GM15510 (cell line): ENCODE results near the gene LMBRD2.
A peak's percentile ranks its signal among the peaks of the same experiment; 100 is the strongest.

Source experiments
- POLR2A ChIP-seq: IDR thresholded peaks from 3 replicates; pipeline ENCODE4 v1.6.1; 2011; ENCODE audit warnings: borderline replicate concordance; ENCODE audit not compliant: insufficient read length; ENCODE audit errors: extremely low read depth

The LMBRD2 gene

DNA sequence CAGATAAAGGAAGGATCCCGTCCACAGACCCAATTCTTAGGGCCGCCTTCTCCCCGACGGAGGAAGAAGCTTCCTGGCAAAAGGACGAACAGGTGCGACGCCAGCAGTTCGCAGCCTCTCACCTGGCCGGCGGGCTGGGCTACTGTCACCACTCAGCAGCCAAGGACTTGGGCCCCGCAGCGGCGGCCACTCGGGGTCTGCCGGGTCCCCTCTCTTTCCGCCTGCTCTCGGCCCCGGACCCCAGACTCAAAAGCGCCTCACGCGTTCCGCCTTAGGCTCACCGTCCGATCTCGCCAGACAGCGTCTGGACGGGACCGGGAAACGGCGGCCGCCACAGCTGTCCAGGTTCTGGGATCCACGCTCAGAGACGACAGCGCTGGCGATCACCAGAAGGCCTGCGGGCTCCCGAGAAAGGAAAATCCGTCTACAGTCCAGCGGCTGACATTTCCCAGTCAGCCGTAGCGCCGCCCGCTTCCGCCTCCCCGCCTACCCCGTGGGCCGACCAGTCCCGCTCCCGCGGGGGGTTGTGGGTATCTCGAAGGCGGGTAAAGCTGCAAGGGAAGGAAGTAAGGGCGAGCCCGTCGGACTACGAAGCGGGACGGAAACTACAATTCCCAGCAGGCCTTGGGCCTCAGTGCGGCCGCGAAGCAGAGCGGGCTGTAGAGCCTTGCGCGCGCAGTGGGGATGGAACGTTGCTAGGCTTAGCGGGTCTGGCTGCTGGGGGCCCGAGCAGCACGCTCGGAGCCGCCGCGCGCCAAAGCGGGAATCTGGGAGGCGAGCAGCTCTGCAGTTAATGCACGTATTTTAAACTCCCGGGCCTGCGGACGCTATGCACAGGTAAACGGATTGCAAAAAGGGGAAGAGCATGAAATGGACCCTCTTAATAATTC, at the start of gene LMBRD2, which contains the start of gene SKP2:
Gene LMBRD2 (minus strand): TSS at position 454 of the 890 bp plus-strand sequence. CDS start 8,538 bp downstream, outside the sequence.
Gene SKP2 (plus strand): TSS at position 678 of the 890 bp plus-strand sequence. CDS start 152 bp downstream, at position 830.
- peak; percentile 86 for TF ChIP-seq POLR2A

DNA sequence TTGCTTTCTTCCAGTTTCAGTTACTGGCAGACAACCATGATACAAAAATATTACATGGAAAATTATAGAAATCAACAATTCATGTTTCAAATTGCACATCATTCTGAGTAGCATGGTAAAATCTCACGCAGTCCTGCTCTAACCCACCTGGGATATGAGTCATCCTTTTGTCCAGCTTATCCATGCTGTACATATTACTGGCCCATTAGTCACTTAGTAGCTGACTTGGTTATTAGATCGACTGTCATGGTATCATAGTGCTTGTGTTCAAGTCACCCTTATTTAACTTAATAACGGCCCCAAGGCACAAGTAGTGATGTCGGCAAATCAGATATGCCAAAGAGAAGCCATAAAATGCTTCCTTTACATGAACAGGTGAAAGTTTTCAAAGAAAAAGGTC, 48.8 kb upstream of the LMBRD2 start:
- TF ChIP-seq POLR2A = no peak

DNA sequence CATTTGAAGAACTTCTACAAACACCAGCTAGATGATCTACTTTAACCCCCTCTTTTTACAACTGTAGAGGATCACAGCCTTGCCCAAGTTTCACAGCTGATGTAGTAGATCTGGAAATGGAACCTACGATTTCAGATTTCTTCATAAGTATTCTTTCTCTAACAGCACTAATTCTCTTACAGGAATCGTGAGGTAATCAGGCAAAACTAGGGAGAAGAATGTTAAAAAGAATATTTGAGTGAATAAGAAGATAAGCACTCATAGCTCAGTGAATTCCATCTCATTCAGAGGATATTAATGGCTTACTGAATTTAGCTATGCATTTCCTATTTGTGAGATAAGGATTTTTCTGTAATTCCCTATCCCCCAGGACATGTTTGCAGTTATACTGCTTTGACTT, 47.9 kb upstream of the LMBRD2 start:
- no peak for TF ChIP-seq POLR2A

DNA sequence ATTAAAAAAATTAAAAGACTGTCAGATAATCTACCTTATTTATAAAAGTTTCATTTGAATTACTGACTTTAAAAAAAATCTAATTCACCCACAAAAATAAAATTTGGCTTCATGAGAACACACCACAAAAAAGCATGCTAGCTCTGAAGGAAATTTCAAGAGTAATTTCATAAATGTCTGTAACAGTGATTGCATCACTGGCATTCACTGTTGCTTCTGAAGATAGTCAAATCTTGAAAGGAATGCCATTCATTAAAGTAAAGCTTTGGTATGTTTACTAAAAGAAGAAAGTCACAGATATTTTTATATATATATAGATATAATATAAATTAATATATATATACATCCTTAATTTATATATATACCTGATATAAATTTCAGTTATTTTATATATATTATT, 46.6 kb upstream of the LMBRD2 start:
- TF ChIP-seq POLR2A = no peak

DNA sequence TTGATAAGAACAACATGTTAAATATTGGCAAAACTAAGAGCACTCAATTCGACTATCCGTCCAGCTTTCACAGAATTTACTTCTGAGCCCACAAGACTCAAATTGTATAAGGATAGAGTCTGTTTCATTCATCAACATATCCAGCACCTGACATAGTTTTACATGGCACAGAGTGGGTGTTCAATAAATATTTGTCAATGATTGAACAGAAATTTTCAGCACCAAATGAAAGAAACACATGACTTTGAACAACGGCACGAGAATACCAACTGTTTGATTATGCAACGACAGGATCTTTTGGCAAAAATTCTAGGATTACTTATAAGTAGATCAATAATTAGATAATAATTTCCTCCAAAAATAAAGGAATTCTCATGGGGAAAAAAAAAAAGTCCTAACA, 42.1 kb upstream of the LMBRD2 start:
- TF ChIP-seq POLR2A = no peak

DNA sequence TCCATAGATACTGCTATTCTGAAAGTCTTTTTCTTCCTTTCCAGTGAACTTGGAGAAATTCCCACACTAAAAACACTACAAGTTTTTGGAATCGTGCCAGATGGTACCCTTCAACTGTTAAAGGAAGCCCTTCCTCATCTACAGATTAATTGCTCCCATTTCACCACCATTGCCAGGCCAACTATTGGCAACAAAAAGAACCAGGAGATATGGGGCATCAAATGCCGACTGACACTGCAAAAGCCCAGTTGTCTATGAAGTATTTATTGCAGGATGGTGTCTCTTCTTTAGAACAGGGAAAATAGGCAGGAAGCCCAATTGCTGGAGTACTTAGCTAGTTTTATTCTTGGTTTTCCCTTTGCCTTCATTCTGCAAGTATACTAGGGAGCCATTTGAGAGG, 30.1 kb upstream of the LMBRD2 start:
- no peak for TF ChIP-seq POLR2A

DNA sequence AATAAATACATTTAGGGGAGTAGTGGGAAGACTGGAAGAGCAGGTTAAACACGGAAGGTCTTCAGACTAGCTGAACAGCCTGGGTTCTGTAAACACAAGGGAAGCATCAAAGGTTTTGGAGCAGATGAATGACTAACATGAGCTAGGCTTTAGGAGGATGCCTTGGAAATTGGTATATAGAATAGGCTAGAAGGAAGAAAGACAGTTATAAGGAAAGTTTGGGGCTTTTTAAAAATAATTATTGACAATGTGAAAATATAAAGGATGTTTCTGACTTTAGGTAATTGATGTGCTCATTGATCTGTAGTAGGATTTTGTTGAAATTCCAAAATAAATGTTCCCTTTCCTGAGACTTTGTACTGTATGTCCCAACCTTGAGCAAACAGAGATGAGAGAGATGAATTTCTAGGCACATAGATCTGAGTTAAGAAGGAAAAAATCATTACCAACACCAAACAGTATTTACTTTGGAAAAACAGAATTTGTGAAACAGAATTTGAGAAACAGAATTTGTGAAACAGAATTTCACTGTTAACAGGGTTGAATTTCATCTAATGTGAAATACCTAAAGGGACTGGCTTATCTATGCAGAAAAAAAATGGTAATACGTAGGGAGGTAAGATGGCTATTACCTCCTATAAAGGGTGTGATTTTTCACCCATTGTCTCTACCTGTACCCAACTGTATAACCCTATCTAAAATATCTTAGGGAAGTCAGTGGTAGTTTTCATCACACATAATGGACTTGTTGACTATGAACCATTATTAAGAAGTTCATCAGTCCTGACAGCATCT, 29.1 kb upstream of the LMBRD2 start:
- TF ChIP-seq POLR2A = no peak

DNA sequence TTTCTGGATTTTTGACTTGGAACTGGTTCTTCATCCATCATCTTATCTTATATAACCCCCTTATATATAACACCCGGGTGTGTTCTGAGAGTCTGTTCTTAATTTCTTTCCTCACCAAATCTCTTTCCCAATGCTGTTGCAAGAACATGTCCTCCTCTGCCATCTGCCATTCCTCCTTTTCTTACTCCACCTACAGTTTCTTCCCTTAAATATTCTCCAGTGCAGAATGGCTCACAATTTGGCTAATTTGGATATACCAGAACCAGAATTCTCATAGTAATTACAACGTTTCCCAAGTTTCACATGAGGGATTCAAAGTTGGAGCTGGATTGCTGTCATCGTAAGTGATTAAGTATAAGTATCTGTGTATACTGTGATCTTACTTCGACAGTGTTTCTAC, 28.3 kb upstream of the LMBRD2 start:
- no peak for TF ChIP-seq POLR2A

DNA sequence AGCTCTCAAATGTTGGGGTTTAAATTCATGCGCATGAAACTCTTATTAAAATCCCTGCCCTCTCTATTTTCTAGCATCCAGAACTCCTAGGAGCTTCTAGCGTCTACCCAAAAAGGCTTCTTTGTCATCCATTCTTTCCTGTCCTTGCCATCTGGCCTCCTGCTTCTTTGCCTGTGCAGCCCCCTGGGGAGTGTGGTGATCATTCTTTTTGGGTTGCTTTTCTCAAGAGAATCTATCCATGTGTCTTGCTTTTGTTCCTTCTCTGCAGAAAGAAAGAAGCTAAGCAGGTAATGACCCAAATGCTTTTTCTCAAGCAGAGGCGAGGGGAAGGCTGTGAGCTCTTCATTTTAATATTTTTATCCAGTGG, 26.8 kb upstream of the LMBRD2 start:
- TF ChIP-seq POLR2A = no peak

DNA sequence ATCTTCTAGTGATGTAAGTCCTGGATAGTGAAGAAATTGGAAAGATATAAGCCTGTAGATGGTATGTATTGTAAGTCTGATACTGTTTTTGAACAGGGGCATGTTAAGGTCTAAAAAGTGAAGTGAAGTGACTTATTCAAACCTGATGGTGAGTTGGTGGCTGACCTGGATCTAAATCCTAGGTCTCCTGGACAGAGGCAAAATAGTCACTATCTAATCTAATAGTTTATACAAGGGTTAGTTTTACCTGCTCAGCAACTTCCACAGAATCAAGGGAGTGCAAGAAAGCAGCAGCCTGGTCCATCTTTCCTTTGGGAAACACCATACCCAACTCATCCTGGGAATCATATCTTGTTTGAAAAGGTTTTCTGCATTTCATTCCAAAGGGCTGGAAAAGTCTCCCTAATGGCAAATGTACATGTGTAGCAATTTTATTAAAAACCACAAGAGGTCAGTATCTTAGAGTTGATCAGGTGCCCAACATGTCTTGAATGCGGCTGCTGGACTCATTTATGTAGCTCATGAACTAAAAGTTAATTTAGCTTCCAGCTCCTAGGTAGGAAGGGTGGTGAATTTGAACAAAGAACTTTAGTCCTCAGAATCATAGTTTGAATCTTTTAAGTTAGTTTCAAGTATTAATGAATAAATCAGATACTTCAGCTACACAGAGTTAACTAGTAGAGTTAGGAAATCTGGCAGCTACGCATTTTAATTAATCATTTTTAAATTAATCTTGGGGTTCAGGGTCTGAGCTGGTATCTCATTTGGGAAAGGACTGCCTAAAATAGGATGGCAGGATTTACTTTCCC, 26.2 kb upstream of the LMBRD2 start:
- TF ChIP-seq POLR2A = no peak

DNA sequence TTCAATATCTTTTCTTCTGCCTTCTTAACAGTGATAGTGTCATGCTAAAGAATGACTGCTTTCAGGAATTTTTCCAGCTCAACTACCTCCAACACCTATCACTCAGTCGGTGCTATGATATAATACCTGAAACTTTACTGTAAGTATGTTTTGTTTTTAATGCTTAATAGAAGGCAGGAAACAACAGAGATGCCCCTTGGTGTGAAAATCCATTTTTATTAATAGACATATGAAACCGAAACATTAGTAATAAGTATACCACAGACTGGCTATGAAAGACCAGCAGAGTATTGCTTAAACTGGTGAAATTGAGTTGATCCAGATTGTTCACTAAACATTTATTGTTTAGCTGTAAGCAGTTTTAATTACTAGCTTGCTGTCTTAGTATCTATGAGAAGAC, 25.5 kb upstream of the LMBRD2 start:
- no peak for TF ChIP-seq POLR2A

DNA sequence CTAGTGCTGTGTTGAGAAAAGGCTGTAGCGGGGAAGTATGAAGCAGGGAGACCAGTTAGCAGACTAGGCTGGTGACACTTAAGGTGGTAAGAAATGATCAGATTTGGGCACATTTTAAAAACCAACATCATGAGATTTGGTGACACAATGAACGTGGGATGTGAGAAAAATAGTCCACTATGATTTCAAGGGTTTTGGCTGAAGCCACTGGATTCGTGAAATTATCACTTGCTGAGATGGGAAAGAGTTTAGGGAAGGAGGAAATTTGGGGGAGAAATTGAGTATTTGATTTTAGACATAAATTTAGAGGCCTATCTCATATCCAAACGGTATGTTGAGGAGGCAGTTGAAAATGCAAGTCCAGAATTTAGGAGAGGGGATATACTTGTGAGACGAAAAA, 23.4 kb upstream of the LMBRD2 start:
- TF ChIP-seq POLR2A = no peak

DNA sequence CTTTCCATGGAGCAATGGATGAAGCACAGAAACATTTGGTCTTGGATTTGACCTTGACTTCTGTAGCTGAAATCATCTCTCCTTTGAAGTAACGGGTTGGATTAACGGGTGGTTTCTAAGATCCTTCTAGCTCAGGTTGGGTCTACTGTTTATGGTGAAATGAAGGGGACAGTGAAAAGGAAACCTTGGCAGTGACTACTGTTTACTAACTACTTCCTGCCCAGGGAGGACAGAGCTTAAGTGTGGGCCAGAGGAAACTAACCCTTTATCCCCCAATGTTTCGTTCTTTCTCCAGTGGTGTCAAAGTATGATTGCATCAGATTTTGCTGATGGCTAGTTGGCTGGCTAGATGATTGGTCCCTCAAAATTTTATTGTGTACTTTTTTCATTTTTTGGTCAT, 22.4 kb upstream of the LMBRD2 start:
- no peak for TF ChIP-seq POLR2A

DNA sequence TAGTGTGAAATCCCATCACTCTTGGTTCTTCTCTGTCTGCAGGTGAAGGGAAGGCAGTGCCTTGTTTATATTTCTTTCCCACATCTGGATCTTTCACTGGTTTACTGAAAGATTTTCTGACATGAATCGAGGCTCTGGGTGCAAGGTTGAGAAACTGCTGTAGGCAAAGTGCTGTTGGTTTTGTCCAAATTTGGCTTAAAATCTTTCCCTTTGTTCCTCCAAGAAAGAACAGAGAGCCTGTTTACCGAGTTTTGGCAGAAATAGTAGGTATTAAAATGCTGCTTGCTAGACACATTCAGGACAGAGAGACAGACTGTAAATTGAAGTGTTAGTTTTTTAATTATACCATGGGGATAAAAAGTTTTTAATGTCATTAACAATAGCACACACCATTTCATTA, 21.7 kb upstream of the LMBRD2 start:
- no peak for TF ChIP-seq POLR2A

DNA sequence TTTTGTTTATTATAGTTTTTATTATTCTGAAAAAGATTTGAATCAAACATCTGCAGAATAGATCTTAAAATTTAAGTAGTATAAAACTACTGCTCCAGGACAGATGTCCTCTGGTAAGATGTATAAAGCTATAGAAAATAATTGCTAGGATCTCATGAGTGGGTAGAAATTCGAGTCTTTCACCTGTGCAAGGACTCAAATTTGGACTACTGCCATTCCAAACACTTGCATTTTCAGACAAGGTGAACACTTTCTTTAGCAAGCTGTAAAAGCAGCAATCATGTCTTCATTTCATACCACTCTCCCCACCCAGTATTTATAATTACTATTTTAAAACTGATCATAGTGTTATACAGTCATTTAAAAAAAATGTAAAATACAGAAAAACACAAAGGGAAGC, 20.9 kb upstream of the LMBRD2 start:
- no peak for TF ChIP-seq POLR2A

DNA sequence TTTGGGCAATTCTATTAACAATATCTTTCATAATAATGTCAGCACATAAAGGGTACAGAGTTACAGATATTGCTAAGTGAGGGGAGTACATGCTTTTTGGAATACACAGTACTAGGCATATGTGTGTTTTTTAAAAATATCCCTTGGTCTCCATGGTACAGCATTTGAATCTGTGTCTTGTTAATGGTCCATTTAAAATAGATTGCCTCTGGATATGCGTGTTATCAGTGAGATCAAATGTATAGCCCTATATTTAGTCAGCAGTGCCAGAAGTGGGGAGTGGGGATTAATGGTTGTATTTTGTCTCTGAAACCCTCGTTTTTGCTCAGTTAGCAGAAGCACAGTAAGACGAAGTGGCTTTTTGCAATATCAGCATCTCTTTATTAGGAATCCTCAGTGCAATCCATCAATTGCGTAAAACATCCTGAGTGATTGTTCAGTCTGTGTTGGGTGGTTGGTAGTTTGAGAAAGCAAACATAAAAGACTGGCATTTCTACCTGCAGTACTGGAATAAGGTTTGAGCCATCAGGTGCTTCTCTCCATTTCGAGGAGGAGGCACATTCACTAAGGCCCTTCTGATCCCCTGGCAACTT, 19.2 kb upstream of the LMBRD2 start:
- no peak for TF ChIP-seq POLR2A

DNA sequence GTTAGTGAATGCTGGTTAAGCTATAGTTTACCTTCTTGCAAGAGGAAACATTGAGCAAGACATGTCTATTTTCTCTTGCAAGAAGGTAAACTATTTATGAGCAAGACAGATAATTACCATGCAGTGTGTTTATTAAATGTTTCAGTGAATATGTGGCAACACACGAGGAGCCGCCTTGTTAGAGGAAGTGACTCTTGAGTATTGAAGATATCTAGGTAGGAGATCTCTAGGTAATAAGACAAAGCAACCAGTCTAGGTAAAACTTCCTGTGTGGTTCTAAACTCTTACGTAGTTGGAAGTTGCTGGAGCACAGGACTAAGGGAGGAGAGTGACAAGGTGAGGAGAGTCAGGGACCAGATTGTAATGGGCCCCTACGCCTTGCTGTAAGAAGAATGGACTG, 17.1 kb upstream of the LMBRD2 start:
- no peak for TF ChIP-seq POLR2A
